Esophagus muscularis mucosa (tissue), 4 donors: ENCODE measurements around the gene TNFRSF6B. TPM values are rescaled to one million over a fixed set of nuclear protein-coding genes. Genes with fewer than 3 reads are reported as not detected.

Experiments
- DNase-seq: peaks from one replicate; pipeline ENCODE4 v3.0.0-alpha.2; 2017; ENCODE audit errors: extremely low spot score
- H3K27ac ChIP-seq, 4 donors: fragments of 200-600 bp; sonication (generic); replicated peaks in 1 of 4; 1 replicate in 3 of 4; 2 replicates in 1 of 4; pipeline ENCODE4 v1.5.1; 2016 to 2019; ENCODE audit warnings: mild to moderate bottlenecking in 1 of 4
- H3K27me3 ChIP-seq, 4 donors: fragments of 200-600 bp; sonication (generic); one replicate each; pipeline versions ENCODE4 v1.5.1 to v1.6.0; 2016 to 2019
- H3K36me3 ChIP-seq, 4 donors: fragments of 200-600 bp; sonication (generic); one replicate each; pipeline ENCODE4 v1.5.1; 2016 to 2019
- H3K4me1 ChIP-seq, 4 donors: fragments of 200-600 bp; sonication (generic); one replicate each; pipeline ENCODE4 v1.5.1; 2016 to 2019
- H3K4me3 ChIP-seq, 4 donors: fragments of 200-600 bp; sonication (generic); 1 replicate in 2 of 4; 2 replicates in 2 of 4; pipeline ENCODE4 v1.5.1; 2016 to 2019; ENCODE audit warnings: mild to moderate bottlenecking in 4 of 4, moderate library complexity in 1 of 4
- H3K9me3 ChIP-seq, 4 donors: fragments of 200-600 bp; sonication (generic); 1 replicate in 3 of 4; 2 replicates in 1 of 4; pipeline ENCODE4 v1.5.1; 2016 to 2019
- CTCF ChIP-seq, 3 experiments: fragments of 200-600 bp in 2 of 3; fragments of 450-650 bp in 1 of 3; sonication (generic) in 2 of 3; IDR thresholded peaks; one replicate each; pipeline ENCODE4 v1.5.1; 2017 to 2019; ENCODE audit warnings: antibody characterized with exemption in 3 of 3, mild to moderate bottlenecking in 2 of 3, moderate library complexity in 1 of 3
- EP300 ChIP-seq: sonication (generic); formaldehyde crosslinking; IDR thresholded peaks from one replicate; pipeline ENCODE4 v1.6.1; 2017; ENCODE audit warnings: antibody characterized with exemption
- POLR2A ChIP-seq: fragments of 450-650 bp; IDR thresholded peaks from one replicate; pipeline ENCODE4 v1.6.1; 2017; ENCODE audit warnings: antibody characterized with exemption, moderate library complexity, mild to moderate bottlenecking, low read depth
- POLR2AphosphoS5 ChIP-seq, 2 donors: sonication (generic); formaldehyde crosslinking; IDR thresholded peaks; one replicate each; pipeline ENCODE4 v1.6.1; 2017; ENCODE audit warnings: antibody characterized with exemption in 2 of 2
- WGBS: methylation state at CpG from one replicate; pipeline ENCODE4 v1.1.5; 2018; 5-methylcytosine and 5-hydroxymethylcytosine counted together
- intact Hi-C: fragments of 100-400 bp; cut with DNase I; formaldehyde crosslinking; loops from one replicate; pipeline ENCODE4 v1.15.1; 2023
- total RNA-seq, 4 donors: library from RNA; depleted of rRNA; stranded (reverse); fragments of >200 nt; gene quantifications; one replicate each; pipeline versions ENCODE4 v1.1.0 to v1.2.1, GENCODE V29; 2016

TNFRSF6B gene
- total RNA-seq, 4 donors from 2014 or later, result 5.0 to 67.8 (median 26.5) TPM

- Histone ChIP-seq H3K4me3 (peak overlapping the region; percentile 31 to 87 (median 64)), H3K27ac (peak overlapping the region; percentile 85 to 93 (median 90)), H3K9me3 (no peaks in the 10 kb centered on the region), H3K27me3 (no peaks in the 10 kb centered on the region), H3K4me1 (peaks cover 39 to 64% (median 52%) of the 10 kb centered on the region in 4 donors), H3K36me3 (peaks cover 33 to 56% (median 49%) of the 10 kb centered on the region in 4 donors)
- intact Hi-C loops, result no loop called here
- TF ChIP-seq CTCF (IDR thresholded peaks at IDR 0.05) (no peak), POLR2A (no peak), POLR2AphosphoS5 (IDR thresholded peaks at IDR 0.05) (no peak), EP300 (no peak)
- no peak for DNase-seq
- WGBS, result 70% methylated on average over 11 of the region's 43 CpGs
Observed at GRCh38 chr20:63737945-63738686, 41.7 kb downstream of the TNFRSF6B start.

GRCh38 chr20:63738687-63739129, 42.3 kb downstream of the TNFRSF6B start:
- peak overlapping the region; percentile 85 to 93 (median 90) for H3K27ac ChIP-seq
- no peak for TF ChIP-seq POLR2A
- TF ChIP-seq POLR2AphosphoS5 (IDR thresholded peaks at IDR 0.05), result no peak
- no peak for TF ChIP-seq EP300
- WGBS, result 53% methylated on average over 5 of the region's 26 CpGs
- no peak for DNase-seq
- peaks cover 39 to 64% (median 53%) of the 10 kb centered on the region in 4 donors for H3K4me1 ChIP-seq
- intact Hi-C loops, result no loop called here
- H3K27me3 ChIP-seq, result no peaks in the 10 kb centered on the region
- peak overlapping the region; percentile 64 to 87 (median 64) for H3K4me3 ChIP-seq
- peaks cover 31 to 56% (median 49%) of the 10 kb centered on the region in 4 donors for H3K36me3 ChIP-seq
- no peaks in the 10 kb centered on the region for H3K9me3 ChIP-seq

- Histone ChIP-seq H3K27ac (peak within 1 kb of the TSS; percentile 89 to 99 (median 96)), H3K36me3 (peaks cover 24 to 52% (median 46%) of the 10 kb centered on the region in 4 donors), H3K4me1 (peaks cover 39 to 64% (median 53%) of the 10 kb centered on the region in 4 donors), H3K4me3 (peak within 1 kb of the TSS; percentile 74 to 87 (median 78)), H3K9me3 (no peaks in the 10 kb centered on the region), H3K27me3 (no peaks in the 10 kb centered on the region)
- no peak for DNase-seq
- intact Hi-C loops, result no loop called here
- 0% methylated on average over 6 of the region's 136 CpGs for WGBS
- TF ChIP-seq POLR2AphosphoS5 (IDR thresholded peaks at IDR 0.05), result peak in 1 of 2 donors; percentile 4
- no peak for TF ChIP-seq CTCF (IDR thresholded peaks at IDR 0.05)
Observed at GRCh38 chr20:63739130-63740069, 42.9 kb downstream of the TNFRSF6B start, which contains the start of gene SLC2A4RG. Gene SLC2A4RG (plus strand): TSS chr20:63739776. CDS start chr20:63739913, 137 bp downstream.

- no peaks in the 10 kb centered on the region for H3K27me3 ChIP-seq
- intact Hi-C loops, result no loop called here
- H3K4me1 ChIP-seq, result peaks cover 39 to 64% (median 53%) of the 10 kb centered on the region in 4 donors
- TF ChIP-seq POLR2A (no peak), CTCF (IDR thresholded peaks at IDR 0.05) (no peak), EP300 (no peak), POLR2AphosphoS5 (IDR thresholded peaks at IDR 0.05) (no peak)
- WGBS, result 0% methylated on average over 18 of the region's 80 CpGs
- peak overlapping the region; percentile 74 to 87 (median 78) for H3K4me3 ChIP-seq
- peaks cover 16 to 51% (median 42%) of the 10 kb centered on the region in 4 donors for H3K36me3 ChIP-seq
- no peak for DNase-seq
- no peaks in the 10 kb centered on the region for H3K9me3 ChIP-seq
- peak overlapping the region; percentile 89 to 99 (median 96) for H3K27ac ChIP-seq
Observed at GRCh38 chr20:63740070-63740626, 43.7 kb downstream of the TNFRSF6B start.
